ENCODE measurements around the gene IPO13.

GRCh38 chr1:43953361-43953760, 6.6 kb downstream of the IPO13 start:
- TF ChIP-seq CTCF (conservative IDR thresholded peaks at IDR 0.05 in 1 of 2, IDR thresholded peaks at IDR 0.05 in 1 of 2; ENCODE audit: low read depth in 1 of 2, low read length in 2 of 2) (no peak), EZH2 (IDR thresholded peaks at IDR 0.05; ENCODE audit: low read length, missing control alignments) (no peak)
